NCI-H2107 treated with DMSO at 0.1 percent for 48 hours (cell line): ENCODE measurements around the gene LAMC2.
"Not testable (repeated sequence)": the region's sequence is repeated elsewhere in the genome, so short reads cannot be mapped to it uniquely, and the experiment has no call there.

Experiments
- DNase-seq: peaks from one replicate; lab custom pipeline; 2025; ENCODE audit not compliant: unreplicated experiment; lab: John Stamatoyannopoulos, UW

LAMC2 gene

DNA sequence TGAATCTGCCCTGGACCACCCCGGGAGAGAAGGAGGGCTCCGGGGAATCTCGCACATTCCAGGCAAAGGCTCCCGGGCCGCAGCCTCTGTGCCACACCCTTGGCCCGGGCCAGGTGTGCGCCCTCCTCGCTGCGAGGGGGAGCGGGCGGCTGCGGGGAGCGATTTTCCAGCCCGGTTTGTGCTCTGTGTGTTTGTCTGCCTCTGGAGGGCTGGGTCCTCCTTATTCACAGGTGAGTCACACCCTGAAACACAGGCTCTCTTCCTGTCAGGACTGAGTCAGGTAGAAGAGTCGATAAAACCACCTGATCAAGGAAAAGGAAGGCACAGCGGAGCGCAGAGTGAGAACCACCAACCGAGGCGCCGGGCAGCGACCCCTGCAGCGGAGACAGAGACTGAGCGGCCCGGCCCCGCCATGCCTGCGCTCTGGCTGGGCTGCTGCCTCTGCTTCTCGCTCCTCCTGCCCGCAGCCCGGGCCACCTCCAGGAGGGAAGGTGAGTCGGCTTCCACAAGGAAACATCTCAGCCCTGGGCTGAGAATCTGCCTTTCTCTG lies at the start of gene LAMC2:
Gene LAMC2, plus strand, starts transcription at position 324 of the 550 bp plus-strand sequence. Its CDS starts 89 bp downstream, at position 413.
- no peak for DNase-seq

DNA sequence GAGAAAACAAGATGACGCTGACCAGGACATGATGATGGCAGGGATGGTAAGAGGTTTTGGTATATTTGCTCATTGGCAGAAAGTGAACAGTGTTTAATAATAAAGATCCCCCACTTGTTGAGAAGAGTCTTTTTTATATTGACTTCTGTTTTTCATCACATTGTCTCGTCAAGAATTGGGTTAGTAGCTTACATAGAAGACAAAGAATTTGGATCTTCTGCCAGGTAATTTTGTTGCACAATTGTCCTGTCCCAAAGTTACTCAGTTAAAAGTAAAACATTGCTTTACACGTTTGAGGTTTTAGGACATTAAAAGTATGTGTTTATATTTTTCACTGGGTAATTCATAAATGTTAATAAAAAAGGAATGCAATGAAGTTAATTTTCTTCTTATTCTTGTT lies 48.3 kb upstream of the LAMC2 start:
- no peak for DNase-seq

DNA sequence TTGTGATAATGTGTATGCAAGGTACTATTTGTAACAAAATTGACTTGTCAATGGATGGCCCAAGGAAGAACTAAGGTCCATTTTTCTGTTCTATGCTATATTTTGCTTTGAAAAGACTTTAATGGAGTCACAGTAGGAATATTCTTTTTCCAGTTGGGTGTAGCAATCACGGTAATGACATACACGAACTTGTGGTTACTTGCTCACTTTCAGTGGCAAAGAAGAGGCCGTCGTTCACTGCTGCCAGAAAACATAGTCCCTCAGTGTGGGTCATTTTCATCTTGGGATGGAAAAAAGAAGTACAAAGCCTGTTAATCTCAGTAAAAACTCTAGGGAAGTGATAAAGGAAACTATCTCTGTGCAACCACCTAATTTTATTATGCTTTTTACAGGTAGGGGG lies 47.8 kb upstream of the LAMC2 start:
- DNase-seq, result no peak

DNA sequence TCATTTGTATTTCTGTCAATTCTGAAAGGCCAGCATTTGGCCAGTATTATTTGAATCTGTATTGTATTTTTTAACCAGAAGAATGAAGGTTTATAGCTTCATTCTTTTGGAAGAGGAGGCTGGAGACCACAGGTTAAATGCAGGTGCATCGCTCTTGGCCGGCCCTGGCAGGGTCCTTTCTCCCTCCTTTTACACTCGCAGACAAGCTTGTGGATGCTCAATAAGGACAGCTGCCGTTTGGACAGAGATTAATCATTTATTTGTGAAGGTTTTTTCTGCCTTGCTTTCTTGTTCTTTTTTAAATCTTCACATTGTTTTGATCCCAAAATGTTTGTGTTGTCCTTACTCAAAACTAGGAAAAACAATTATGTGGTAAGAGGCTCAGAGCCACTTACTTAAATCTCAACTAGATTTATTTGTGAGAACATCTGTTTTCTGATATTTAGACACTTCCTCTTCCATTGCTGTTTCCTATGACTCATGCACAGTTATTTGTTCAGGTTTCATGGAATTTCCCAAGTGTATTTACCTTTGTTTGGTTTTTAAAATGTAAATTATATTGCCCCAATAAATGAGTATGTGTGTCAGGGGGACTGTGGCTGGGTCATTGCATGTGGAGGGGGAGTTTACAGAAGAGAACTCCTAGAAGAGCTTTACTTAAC lies 46.7 kb upstream of the LAMC2 start:
- no peak for DNase-seq

DNA sequence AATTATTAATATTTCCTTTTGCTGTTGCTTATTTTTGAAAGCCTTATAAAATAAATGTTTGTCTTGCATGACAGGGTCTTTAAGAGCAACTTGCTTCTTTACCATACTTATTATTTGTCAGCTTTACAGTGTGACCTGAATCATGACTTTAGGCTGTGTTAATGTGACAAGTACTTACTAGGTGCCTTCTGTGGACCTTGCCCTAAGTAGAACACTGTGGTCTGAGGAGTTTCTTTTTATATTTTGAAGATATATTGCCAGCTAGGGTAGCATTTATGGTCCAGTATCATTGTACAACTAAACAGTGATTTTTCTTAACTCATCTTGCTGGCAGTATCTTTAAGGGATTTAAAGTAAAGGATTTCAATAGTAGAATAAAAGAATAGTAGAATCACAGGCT lies 45.4 kb upstream of the LAMC2 start:
- DNase-seq, result no peak

DNA sequence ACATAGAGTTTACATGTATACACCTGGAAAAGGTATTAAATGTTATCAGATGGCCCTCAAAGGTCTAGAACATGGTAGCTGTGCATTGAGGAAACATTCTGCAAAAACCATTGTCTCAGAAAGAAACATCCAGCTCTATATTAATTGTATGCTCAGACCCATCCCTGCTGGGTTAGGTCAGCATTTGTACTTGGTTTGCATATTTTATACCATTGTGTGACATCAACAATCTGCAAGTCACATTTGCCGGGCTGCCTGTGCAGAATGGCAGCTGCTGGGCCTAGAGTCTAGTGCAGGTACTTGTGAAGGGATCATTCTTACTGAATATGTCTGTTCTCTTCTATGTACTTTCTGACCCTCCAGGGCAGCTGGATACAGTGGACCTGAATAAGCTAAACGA lies 43.9 kb upstream of the LAMC2 start:
- DNase-seq, result no peak

DNA sequence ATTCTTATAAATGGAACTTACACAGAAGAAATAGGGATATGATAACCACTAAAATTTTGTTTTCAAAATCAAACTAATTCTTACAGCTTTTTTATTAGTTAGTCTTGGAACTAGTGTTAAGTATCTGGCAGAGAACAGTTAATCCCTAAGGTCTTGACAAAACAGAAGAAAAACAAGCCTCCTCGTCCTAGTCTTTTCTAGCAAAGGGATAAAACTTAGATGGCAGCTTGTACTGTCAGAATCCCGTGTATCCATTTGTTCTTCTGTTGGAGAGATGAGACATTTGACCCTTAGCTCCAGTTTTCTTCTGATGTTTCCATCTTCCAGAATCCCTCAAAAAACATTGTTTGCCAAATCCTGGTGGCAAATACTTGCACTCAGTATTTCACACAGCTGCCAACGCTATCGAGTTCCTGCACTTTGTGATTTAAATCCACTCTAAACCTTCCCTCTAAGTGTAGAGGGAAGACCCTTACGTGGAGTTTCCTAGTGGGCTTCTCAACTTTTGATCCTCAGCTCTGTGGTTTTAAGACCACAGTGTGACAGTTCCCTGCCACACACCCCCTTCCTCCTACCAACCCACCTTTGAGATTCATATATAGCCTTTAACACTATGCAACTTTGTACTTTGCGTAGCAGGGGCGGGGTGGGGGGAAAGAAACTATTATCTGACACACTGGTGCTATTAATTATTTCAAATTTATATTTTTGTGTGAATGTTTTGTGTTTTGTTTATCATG lies 42.3 kb upstream of the LAMC2 start:
- DNase-seq, result no peak

DNA sequence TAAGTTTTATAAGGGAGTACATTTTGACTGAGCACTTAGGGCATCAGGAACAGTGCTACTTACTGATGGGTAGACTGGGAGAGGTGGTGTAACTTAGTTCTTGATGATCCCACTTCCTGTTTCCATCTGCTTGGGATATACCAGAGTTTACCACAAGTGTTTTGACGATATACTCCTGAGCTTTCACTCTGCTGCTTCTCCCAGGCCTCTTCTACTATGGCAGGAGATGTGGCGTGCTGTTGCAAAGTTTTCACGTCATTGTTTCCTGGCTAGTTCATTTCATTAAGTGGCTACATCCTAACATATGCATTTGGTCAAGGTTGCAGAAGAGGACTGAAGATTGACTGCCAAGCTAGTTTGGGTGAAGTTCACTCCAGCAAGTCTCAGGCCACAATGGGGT lies 41.3 kb upstream of the LAMC2 start:
- no peak for DNase-seq

DNA sequence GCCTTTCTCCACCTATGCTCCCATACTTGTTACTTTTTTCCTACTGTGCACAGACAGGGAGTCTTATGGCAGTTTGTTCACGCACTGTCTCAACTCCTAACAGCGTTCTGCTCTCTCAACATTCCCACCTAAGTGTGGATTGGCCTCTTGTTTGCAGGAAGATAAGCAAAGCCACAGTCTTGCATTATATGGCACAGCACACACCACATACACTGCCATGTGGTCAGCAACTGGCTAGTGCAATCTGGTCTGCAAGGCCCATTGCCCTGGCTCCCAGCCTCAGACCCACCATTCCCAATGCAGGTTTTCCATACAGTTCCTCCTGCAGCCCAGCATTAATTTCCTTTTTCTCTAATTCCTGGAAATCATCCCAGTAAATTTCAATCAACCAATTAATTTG lies 38.3 kb upstream of the LAMC2 start:
- no peak for DNase-seq

DNA sequence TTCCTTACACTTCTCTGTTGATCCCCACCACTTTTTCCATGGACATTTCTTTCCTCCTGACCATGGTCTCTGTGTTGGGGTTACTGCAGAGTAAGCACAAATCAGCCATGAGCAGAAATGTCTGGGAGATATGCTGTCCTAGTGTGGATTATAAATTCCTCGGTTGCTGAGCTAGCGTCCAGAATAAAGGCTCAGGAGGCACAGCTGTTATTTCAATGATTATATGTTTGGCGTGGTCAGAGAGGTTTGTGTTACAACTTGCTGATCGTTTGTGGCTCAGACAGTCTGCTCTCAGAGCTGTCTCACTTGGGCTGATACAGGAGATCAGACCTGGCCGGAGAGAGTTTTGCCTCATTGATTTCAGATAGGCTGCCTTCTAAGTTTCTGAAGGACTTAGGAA lies 37.5 kb upstream of the LAMC2 start:
- no peak for DNase-seq

DNA sequence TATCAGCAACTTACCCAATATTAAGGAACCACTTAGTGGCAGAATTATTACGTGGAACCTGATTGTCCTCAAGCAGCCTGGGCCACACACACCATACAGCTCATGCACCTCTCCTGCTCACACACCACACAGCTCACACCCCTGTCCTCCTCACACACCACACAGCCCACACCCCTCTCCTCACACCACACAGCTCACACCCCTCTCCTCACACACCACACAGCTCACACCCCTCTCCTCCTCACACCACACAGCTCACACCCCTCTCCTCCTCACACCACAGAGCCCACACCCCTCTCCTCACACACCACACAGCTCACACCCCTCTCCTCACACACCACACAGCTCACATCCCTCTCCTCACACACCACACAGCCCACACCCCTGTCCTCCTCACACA lies 36.8 kb upstream of the LAMC2 start:
- no peak for DNase-seq

DNA sequence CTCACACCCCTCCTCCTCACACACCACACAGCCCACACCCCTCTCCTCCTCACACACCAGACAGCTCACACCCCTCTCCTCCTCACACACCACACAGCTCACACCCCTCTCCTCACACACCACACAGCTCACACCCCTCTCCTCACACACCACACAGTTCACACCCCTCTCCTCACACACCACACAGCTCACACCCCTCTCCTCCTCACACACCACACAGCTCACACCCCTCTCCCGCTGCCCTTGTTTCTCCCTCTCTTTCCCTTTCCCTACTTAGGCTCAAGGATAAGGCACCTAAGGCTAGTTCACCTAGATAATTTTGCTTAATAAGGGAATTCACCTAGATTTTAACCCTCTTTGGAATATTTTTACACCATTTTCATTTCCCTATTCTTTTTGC lies 36.0 kb upstream of the LAMC2 start:
- DNase-seq, result not testable (repeated sequence)

DNA sequence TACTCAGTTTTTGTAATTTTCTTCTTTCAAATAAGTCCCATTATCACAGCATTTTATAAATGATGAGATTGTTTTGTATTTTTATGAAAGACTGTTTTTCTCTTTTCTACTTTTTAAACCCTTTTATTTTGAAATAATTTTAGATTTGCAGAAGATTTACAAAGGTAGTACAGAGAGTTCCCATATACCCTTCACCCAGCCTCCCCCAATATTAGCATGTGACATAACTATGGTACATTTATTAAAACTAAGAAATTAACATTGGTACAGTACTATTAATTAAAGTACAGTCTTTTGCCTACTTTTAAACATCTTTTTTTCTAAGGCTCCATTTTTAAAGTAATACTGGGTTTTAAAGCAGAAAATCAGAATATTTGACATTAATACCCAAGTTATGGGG lies 35.6 kb upstream of the LAMC2 start:
- no peak for DNase-seq

DNA sequence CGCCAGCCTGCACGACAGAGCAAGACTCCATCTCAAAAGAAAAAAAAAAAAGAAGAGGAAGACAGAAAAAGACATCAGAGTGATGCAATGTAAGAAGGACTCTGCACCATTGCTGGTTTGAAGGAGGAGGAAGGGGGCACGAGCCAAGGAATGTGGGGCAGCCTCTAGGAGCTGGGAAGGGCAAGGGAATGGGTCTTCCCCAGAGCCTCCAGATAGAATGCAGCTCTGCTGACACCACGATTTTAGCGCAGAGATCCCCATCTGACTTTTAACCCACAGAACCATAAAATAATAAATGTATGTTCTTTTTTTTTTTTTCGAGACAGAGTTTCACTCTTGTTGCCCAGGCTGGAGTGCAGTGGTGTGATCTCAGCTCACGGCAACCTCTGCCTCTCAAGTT lies 33.9 kb upstream of the LAMC2 start:
- no peak for DNase-seq

DNA sequence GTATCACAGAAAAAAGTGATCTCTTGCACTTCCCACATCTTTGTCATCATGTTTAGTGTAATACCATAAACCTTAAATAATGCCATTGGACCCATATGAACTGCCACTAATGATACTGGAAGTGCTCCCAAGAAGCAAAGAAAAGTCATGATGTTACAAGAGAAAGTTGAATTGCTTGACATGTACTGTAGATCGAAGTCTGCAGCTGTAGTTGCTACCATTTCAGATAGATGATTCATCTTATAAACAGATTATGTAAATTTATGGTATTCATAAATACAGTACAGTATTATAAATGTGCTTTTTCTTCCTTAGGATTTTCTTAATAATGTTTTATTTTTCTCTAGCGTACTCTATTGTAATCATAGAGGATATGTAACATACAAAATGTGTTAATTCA lies 30.1 kb upstream of the LAMC2 start:
- DNase-seq, result no peak

DNA sequence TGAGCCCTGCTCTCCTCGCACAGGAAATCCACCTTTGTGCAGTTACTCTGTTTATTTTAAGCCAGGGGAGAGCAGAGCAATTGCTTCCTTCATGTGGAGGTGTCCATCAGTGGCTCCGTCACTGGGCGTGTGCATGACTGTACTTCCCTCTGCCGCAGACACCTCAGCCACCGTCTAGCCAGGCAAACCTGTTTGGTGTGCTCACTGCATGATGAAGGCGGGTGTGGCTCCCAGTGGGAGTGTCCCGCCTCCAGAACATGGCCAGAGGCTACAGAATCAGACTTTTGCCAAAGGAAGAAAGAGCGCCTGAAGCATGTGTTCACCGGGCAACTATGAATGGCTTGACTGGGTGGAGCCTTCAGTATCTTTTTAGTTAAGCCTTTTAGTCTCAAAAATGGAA lies 26.1 kb upstream of the LAMC2 start:
- DNase-seq, result no peak

DNA sequence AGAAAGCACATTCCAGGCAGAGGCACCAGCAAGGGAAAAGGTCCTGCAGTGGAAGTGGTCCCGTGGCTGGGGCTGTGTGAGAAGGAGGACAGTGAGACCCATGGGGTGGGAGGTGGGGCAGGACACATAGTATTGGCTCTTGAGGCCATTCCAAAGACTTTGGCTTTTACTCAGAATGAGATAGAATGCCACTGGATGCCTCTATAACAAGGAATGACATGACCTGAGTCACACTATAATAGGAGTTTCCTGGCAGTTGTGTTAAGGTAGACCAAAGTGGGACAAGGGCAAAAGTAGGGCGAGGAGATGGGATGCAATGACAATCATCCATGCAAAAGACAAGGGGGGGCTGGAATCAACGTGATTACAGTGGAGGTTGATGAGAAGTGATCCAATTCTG lies 24.7 kb upstream of the LAMC2 start:
- DNase-seq, result no peak

DNA sequence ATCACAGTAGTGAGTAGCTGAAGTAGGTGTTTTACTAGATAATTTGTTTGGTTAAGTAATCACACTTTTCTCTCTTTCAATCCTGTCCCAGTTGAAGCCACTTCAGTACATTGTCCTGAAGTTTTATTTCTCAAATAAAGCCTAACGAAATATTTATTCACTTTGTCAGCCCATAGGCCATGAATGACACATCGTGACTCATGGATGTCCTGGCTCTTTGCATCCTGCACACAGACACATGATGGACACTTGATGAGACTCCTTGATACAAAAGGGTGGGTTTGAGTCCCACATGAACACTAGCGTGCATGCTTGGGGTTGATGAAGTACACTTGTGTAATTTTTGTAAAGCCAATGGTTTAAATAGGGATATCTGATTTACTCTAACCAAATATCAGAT lies 22.7 kb upstream of the LAMC2 start:
- DNase-seq, result no peak

DNA sequence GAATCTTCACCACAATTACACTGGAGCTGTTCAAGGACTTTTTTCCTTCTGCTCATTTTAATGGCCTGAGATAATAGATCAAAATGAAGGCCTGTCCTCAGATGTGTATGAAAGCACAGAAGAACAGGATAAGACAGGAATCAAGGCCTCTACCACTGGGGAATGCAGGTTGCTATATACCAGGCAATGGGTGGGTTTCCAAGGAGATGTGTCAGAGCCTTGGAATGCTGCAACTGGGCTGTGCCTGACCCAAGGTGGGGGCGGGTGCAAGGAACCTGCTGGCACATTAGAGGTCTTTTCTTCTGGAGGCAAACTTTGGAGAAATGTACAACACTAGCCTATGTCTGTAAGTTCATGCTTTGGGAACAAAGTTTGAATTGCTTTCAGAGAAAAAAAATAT lies 21.7 kb upstream of the LAMC2 start:
- no peak for DNase-seq

DNA sequence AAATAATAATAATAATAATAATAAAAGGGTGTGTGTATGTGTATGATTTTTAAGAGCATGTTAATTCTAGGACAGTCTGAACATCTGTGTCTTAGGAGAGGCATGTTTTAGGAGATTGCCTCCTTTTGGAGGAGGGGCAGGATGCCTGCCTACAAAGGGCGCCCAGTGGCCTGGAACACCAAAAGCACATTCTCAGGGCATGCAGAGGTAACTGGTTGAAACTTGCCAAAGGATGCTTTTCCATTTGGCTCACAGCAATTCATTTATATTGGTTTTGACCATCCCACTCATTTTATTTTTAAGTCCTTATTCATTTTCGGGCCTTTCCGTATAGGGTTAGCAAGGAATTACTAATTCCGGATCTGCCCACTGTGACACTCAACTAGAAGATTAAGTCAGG lies 21.1 kb upstream of the LAMC2 start:
- DNase-seq, result no peak

DNA sequence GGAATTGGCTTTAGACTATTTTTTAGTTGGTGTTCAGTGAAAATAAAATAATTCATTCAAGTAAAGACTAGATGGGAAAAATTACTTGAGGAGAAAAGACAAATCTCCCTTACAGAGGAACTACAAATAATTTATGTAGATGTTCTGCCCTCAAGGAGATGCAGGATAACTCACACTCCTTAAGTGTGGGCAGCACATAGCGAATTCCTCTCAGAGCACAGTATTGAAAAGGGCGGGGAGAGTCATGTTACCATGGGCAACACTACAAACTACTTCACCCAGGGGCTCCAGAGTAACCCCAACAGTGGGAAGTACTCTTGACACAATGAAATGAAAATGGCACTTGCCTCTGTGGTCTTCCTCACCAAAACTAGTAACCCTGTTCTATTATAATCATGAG lies 20.6 kb upstream of the LAMC2 start:
- DNase-seq, result no peak

DNA sequence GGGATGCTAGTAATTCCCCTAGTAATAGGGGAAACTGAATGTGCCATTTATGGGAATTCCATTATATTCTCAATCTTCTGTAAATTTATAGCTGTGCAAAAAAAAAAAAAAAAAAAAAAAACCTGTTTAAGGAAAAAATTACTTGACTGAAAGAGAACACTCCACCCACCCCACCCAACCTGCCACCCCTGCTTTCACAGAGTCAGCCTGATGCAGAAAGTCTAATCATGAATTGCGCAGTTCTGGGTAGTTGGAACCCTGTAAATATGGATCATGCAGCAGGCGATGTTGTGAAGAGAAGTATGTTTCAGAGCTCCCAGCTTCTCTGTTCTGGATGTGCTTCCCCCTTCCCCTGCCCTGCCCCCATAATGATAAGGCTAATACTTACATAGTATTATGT lies 19.6 kb upstream of the LAMC2 start:
- no peak for DNase-seq

DNA sequence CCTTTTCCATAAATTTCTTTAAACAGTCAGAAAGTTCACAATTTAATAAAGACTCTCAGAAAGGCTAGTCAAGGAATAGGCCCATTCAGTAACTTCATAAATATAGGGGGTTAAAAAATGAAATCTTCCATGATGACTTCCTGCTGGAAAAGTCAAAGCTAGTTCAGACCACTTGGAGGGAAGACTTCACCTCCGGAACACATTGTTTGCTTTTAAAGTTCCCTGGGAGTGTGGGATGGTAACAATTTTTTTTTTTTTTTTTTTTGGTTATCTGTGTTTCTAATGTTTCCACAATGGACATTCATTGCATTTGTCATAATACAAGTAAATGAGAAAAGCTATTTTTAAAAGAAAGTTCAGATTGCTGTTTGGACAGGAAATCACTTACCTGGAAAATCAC lies 18.4 kb upstream of the LAMC2 start:
- DNase-seq, result no peak
